ENCODE measurements around the gene CHD6. TPM values are rescaled to one million over a fixed set of nuclear protein-coding genes. Genes with fewer than 3 reads are reported as not detected.

The CHD6 gene
- polyA plus RNA-seq, 1 experiment = 16.4 TPM

- POLR2A ChIA-PET = no interaction called here
- no peak overlapping the region for H3K4me3 ChIP-seq (ENCODE audit: low read depth, low read length)
- CTCF ChIA-PET = no interaction called here
- H3K36me3 ChIP-seq (ENCODE audit: control insufficient read depth, insufficient read depth, low read length) = no peaks in the 10 kb centered on the region
- DNase-seq (ENCODE audit: low read depth) = no peak
- TF ChIP-seq CTCF (IDR thresholded peaks at IDR 0.05; ENCODE audit: insufficient read depth, low read depth, low read length) = no peak
- no peaks in the 10 kb centered on the region for H3K27me3 ChIP-seq (ENCODE audit: control insufficient read depth, insufficient read depth, low read length)
Measured at GRCh38 chr20:41630846-41631245, 12.7 kb upstream of the CHD6 start.

GRCh38 chr20:41627611-41628244 is 9.6 kb upstream of the CHD6 start:
- no peaks in the 10 kb centered on the region for H3K36me3 ChIP-seq (ENCODE audit: control insufficient read depth, insufficient read depth, low read length)
- no peaks in the 10 kb centered on the region for H3K27me3 ChIP-seq (ENCODE audit: control insufficient read depth, insufficient read depth, low read length)
- POLR2A ChIA-PET = no interaction called here
- no peak for TF ChIP-seq CTCF (IDR thresholded peaks at IDR 0.05; ENCODE audit: insufficient read depth, low read depth, low read length)
- H3K4me3 ChIP-seq (ENCODE audit: low read depth, low read length) = no peak overlapping the region
- CTCF ChIA-PET = no interaction called here
- no peak for DNase-seq (ENCODE audit: low read depth)

GRCh38 chr20:41627001-41627495 is 8.9 kb upstream of the CHD6 start:
- Histone ChIP-seq H3K4me3 (ENCODE audit: low read depth, low read length) (no peak overlapping the region), H3K36me3 (ENCODE audit: control insufficient read depth, insufficient read depth, low read length) (no peaks in the 10 kb centered on the region), H3K27me3 (ENCODE audit: control insufficient read depth, insufficient read depth, low read length) (no peaks in the 10 kb centered on the region)
- CTCF ChIA-PET = no interaction called here
- POLR2A ChIA-PET = no interaction called here
- no peak for DNase-seq (ENCODE audit: low read depth)
- TF ChIP-seq CTCF (IDR thresholded peaks at IDR 0.05; ENCODE audit: insufficient read depth, low read depth, low read length) = no peak

GRCh38 chr20:41623625-41624375 is 5.6 kb upstream of the CHD6 start:
- Histone ChIP-seq H3K36me3 (ENCODE audit: control insufficient read depth, insufficient read depth, low read length) (no peaks in the 10 kb centered on the region), H3K27me3 (ENCODE audit: control insufficient read depth, insufficient read depth, low read length) (no peaks in the 10 kb centered on the region), H3K4me3 (ENCODE audit: low read depth, low read length) (no peak overlapping the region)
- ChIA-PET POLR2A (no interaction called here), CTCF (no interaction called here)
- TF ChIP-seq CTCF (IDR thresholded peaks at IDR 0.05; ENCODE audit: insufficient read depth, low read depth, low read length) = no peak
- DNase-seq (ENCODE audit: low read depth) = no peak

GRCh38 chr20:41622584-41622983 is 4.4 kb upstream of the CHD6 start:
- no peak for TF ChIP-seq CTCF (IDR thresholded peaks at IDR 0.05; ENCODE audit: insufficient read depth, low read depth, low read length)
- POLR2A ChIA-PET = no interaction called here
- no peaks in the 10 kb centered on the region for H3K36me3 ChIP-seq (ENCODE audit: control insufficient read depth, insufficient read depth, low read length)
- H3K27me3 ChIP-seq (ENCODE audit: control insufficient read depth, insufficient read depth, low read length) = no peaks in the 10 kb centered on the region
- H3K4me3 ChIP-seq (ENCODE audit: low read depth, low read length) = no peak overlapping the region
- DNase-seq (ENCODE audit: low read depth) = no peak
- CTCF ChIA-PET = no interaction called here

All from BJ (cell line).